Measurements from ENCODE around the gene ABCC4.
A peak's percentile ranks its signal among the peaks of the same experiment; 100 is the strongest.

The ABCC4 gene

GRCh38 chr13:95258098-95258497 lies 43.2 kb downstream of the ABCC4 start:
- DNase-seq, result no peak

GRCh38 chr13:95256091-95256490 lies 45.2 kb downstream of the ABCC4 start:
- DNase-seq, result no peak

- no peak for DNase-seq
These were observed 46.0 kb downstream of the ABCC4 start for GRCh38 chr13:95255072-95255732.

GRCh38 chr13:95254339-95254738 lies 46.9 kb downstream of the ABCC4 start:
- peak in 1 of 3 experiments; percentile 38 for DNase-seq

- no peak for DNase-seq
These were observed 48.2 kb downstream of the ABCC4 start for GRCh38 chr13:95253033-95253432.

- no peak for DNase-seq
These were observed 49.6 kb downstream of the ABCC4 start for GRCh38 chr13:95251641-95252040.

GRCh38 chr13:95250961-95251360 lies 50.3 kb downstream of the ABCC4 start:
- no peak for DNase-seq

GRCh38 chr13:95248953-95249352 lies 52.3 kb downstream of the ABCC4 start:
- no peak for DNase-seq

- DNase-seq, result no peak
These were observed 53.4 kb downstream of the ABCC4 start for GRCh38 chr13:95247852-95248251.

GRCh38 chr13:95247171-95247570 lies 54.1 kb downstream of the ABCC4 start:
- DNase-seq, result no peak

- DNase-seq, result peak; percentile 69 to 95 (median 93)
These were observed 54.8 kb downstream of the ABCC4 start for GRCh38 chr13:95246292-95247082.

- DNase-seq, result no peak
These were observed 56.2 kb downstream of the ABCC4 start for GRCh38 chr13:95245071-95245470.

- DNase-seq, result no peak
These were observed 58.0 kb downstream of the ABCC4 start for GRCh38 chr13:95243207-95243606.

- DNase-seq, result no peak
These were observed 59.9 kb downstream of the ABCC4 start for GRCh38 chr13:95241321-95241720.

- DNase-seq, result no peak
These were observed 62.0 kb downstream of the ABCC4 start for GRCh38 chr13:95239283-95239682.

- no peak for DNase-seq
These were observed 63.9 kb downstream of the ABCC4 start for GRCh38 chr13:95237310-95237870.

GRCh38 chr13:95236774-95237173 lies 64.5 kb downstream of the ABCC4 start:
- DNase-seq, result no peak

GRCh38 chr13:95235974-95236373 lies 65.3 kb downstream of the ABCC4 start:
- peak in 1 of 3 experiments; percentile 29 for DNase-seq

GRCh38 chr13:95235199-95235756 lies 66.0 kb downstream of the ABCC4 start:
- DNase-seq, result no peak

- no peak for DNase-seq
These were observed 67.0 kb downstream of the ABCC4 start for GRCh38 chr13:95234242-95234641.

GRCh38 chr13:95233026-95233635 lies 68.1 kb downstream of the ABCC4 start:
- DNase-seq, result peak in 2 of 3 experiments; percentile 73 to 91

- no peak for DNase-seq
These were observed 69.9 kb downstream of the ABCC4 start for GRCh38 chr13:95231393-95231792.

GRCh38 chr13:95229855-95230254 lies 71.4 kb downstream of the ABCC4 start:
- no peak for DNase-seq

All from NCI-H1417 (cell line).